ENCODE results near the gene OSBPL9. TPM values are rescaled to one million over a fixed set of nuclear protein-coding genes. Genes with fewer than 3 reads are reported as not detected.

Gene OSBPL9
- total and polyA plus RNA-seq, 9 of the 15 experiments (the other 6 are each of a cell fraction or from before 2014, with no cell fraction given) = 43.9 to 217 (median 170) TPM

DNA sequence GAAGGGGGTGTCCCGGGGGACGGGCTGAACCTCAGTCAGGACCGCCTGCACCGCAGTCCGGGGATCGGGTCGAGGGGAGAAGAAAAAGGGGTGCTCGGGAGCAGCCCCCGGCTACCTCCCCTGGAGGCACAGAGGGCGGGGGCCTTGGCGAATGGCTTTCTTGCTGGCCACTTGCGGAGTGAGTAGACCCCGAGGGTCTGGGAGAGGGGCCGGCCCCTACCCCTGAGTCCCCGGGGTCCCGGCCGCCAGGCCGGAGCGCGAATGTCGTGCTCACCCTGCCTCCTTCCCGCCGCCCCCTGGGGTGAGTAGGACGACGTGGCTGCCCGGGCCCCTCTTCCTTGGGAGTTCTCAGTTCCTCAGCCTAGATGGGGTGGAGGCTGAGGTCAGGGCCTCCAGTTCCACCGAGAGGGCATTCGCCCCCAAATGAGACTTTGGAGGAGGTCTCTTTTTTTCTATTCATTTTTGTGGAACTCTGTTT is 113.0 kb downstream of the OSBPL9 start (continued):
- TF ChIP-seq, protein P1, sequence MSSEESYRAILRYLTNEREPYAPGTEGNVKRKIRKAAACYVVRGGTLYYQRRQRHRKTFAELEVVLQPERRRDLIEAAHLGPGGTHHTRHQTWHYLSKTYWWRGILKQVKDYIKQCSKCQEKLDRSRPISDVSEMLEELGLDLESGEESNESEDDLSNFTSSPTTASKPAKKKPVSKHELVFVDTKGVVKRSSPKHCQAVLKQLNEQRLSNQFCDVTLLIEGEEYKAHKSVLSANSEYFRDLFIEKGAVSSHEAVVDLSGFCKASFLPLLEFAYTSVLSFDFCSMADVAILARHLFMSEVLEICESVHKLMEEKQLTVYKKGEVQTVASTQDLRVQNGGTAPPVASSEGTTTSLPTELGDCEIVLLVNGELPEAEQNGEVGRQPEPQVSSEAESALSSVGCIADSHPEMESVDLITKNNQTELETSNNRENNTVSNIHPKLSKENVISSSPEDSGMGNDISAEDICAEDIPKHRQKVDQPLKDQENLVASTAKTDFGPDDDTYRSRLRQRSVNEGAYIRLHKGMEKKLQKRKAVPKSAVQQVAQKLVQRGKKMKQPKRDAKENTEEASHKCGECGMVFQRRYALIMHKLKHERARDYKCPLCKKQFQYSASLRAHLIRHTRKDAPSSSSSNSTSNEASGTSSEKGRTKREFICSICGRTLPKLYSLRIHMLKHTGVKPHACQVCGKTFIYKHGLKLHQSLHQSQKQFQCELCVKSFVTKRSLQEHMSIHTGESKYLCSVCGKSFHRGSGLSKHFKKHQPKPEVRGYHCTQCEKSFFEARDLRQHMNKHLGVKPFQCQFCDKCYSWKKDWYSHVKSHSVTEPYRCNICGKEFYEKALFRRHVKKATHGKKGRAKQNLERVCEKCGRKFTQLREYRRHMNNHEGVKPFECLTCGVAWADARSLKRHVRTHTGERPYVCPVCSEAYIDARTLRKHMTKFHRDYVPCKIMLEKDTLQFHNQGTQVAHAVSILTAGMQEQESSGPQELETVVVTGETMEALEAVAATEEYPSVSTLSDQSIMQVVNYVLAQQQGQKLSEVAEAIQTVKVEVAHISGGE (CRISPR knock-in tag; IDR thresholded peaks at IDR 0.05) = peak in 1 of 3 experiments; percentile 64; a peak in 1 of 6 replicates

DNA sequence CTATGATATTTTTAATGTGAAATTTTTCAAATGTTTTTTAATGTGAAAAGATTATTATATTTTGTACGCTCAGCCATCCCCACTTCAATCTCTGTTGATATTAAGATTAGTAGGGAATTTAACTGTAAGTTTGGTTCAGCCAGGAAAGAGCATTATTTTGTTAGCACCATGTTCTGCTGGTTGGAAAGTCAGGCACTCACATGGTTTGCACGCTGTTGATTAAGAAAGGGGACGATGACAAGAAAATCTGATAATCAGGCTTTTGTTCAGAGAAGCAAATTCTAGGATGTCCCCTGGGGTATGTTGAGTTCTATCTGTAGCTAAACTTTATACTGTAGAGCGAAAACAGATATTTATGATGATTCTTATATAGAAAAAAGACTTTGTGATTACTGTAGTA is 115.1 kb downstream of the OSBPL9 start:
- no peak overlapping the region for H2AFZ ChIP-seq (ENCODE audit: low read depth, low read length)
- CTCF ChIA-PET (ENCODE audit: low intra/inter-chr PET ratio) = interaction anchor here (0.6 kb wide), 1 partner anchor 336 kb away, joined by 3 read pairs; no protein-coding TSS in a partner anchor
- no peak for ATAC-seq
- POLR2A ChIA-PET = interaction anchor here (0.7 to 6.1 kb wide), 9 partner anchors 9 to 138 kb away, joined by 3 to 52 read pairs (median 4); no protein-coding TSS in a partner anchor
- H3K27ac ChIP-seq (ENCODE audit: extremely low read depth, low read depth, low read length) = peak overlapping the region; percentile 32; the same call in 2 of the 3 replicates
- H3K9ac ChIP-seq (ENCODE audit: insufficient read depth in 1 of 2, low read depth in 2 of 2, low read length in 2 of 2) = peak overlapping the region in 1 of 2 experiments; percentile 74; a peak in 1 of 4 replicates
- peaks cover 89% of the 10 kb centered on the region for H3K79me2 ChIP-seq (ENCODE audit: control insufficient read depth, insufficient read depth, low read length)
- intact Hi-C loops (cut with micrococcal nuclease) = loop anchor here (5.0 to 10.0 kb wide), 2 partner anchors 35 to 757 kb away; partner anchors contain the start of gene CDKN2C
- peak in 1 of 4 experiments; percentile 56 for DNase-seq (ENCODE audit: extremely low read depth in 1 of 4, low spot score in 3 of 4)
- peak overlapping the region; percentile 73; the same call in 1 of the 2 replicates for H3K4me3 ChIP-seq
- H3K9me1 ChIP-seq (ENCODE audit: control insufficient read depth, insufficient read depth, low read length) = no peaks in the 10 kb centered on the region
- BruUV-seq (replicated peaks) = no TSS peak
- no peak for FAIRE-seq
- peaks cover 14% of the 10 kb centered on the region; the same call in 1 of the 2 replicates for H4K20me1 ChIP-seq (replicated peaks; ENCODE audit: control insufficient read depth, insufficient read depth, low read length)
- H3K27me3 ChIP-seq (ENCODE audit: control insufficient read depth in 2 of 2, insufficient read depth in 2 of 2, low read length in 2 of 2) = no peaks in the 10 kb centered on the region
- peaks cover 4% of the 10 kb centered on the region; the same call in 1 of the 3 replicates for H3K36me3 ChIP-seq (ENCODE audit: control insufficient read depth, insufficient read depth, low read length)
- peaks cover 34 to 53% of the 10 kb centered on the region in 2 experiments for H3K4me1 ChIP-seq (replicated peaks in 1 of 2; ENCODE audit: control insufficient read depth in 2 of 2, insufficient read depth in 2 of 2, low read length in 2 of 2)
- H3K9me3 ChIP-seq (replicated peaks; ENCODE audit: control insufficient read depth, insufficient read depth, low read depth, low read length) = no peaks in the 10 kb centered on the region
- H3K4me2 ChIP-seq (ENCODE audit: insufficient read depth, low read length) = peak overlapping the region; percentile 75
- in situ Hi-C loops (cut with MboI) = no loop called here
- 17% methylated on average over 4 of the region's 4 CpGs for WGBS (ENCODE audit: insufficient coverage, low coverage, missing lambda C conversion rate)
- TF ChIP-seq ZNF3 (CRISPR knock-in tag; IDR thresholded peaks at IDR 0.05) (no peak), POLR2H (tag; IDR thresholded peaks at IDR 0.05; ENCODE audit: low read depth) (0 out of 2 replicates have a peak, but pooled peaks have one; percentile 28), ZNF140 (CRISPR knock-in tag; IDR thresholded peaks at IDR 0.05) (no peak), KLF16 (IDR thresholded peaks at IDR 0.05) (0 out of 2 replicates have a peak, but pooled peaks have one; percentile 16), SIN3A (IDR thresholded peaks at IDR 0.05; ENCODE audit: borderline replicate concordance in 2 of 2, control insufficient read depth in 1 of 2, low read depth in 2 of 2, low read length in 2 of 2) (0 out of 4 replicates have a peak, but pooled peaks of 1 of the 2 experiments have one; percentile 72), HDAC1 (IDR thresholded peaks at IDR 0.05) (peak in 1 of 2 experiments; percentile 37; a peak in 1 of 4 replicates)
- TF ChIP-seq, protein P2, sequence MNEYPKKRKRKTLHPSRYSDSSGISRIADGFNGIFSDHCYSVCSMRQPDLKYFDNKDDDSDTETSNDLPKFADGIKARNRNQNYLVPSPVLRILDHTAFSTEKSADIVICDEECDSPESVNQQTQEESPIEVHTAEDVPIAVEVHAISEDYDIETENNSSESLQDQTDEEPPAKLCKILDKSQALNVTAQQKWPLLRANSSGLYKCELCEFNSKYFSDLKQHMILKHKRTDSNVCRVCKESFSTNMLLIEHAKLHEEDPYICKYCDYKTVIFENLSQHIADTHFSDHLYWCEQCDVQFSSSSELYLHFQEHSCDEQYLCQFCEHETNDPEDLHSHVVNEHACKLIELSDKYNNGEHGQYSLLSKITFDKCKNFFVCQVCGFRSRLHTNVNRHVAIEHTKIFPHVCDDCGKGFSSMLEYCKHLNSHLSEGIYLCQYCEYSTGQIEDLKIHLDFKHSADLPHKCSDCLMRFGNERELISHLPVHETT (CRISPR knock-in tag; conservative IDR thresholded peaks at IDR 0.05 in 1 of 2, IDR thresholded peaks at IDR 0.05 in 1 of 2) = 0 out of 4 replicates have a peak, but pooled peaks of 1 of the 2 experiments have one; percentile 23
